C4-2B (cell line): Measurements from ENCODE around the gene SERPINB12.

Experiments used
- H3K27ac ChIP-seq: fragments of 450-650 bp; 2 replicates; pipeline ENCODE4 v1.5.1; 2017
- ZFX ChIP-seq: fragments of 450-650 bp; IDR thresholded peaks from 2 replicates; pipeline ENCODE4 v1.6.1; 2017
- TF ChIP-seq, protein P1 (sequence below): fragments of 450-650 bp; conservative IDR thresholded peaks from 2 replicates; pipeline ENCODE4 v1.5.1; 2017; ENCODE audit warnings: mild to moderate bottlenecking

Gene SERPINB12, protein sequence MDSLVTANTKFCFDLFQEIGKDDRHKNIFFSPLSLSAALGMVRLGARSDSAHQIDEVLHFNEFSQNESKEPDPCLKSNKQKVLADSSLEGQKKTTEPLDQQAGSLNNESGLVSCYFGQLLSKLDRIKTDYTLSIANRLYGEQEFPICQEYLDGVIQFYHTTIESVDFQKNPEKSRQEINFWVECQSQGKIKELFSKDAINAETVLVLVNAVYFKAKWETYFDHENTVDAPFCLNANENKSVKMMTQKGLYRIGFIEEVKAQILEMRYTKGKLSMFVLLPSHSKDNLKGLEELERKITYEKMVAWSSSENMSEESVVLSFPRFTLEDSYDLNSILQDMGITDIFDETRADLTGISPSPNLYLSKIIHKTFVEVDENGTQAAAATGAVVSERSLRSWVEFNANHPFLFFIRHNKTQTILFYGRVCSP

GRCh38 chr18:63542069-63542468 lies at the start of gene SERPINB12:
SERPINB12 (plus strand) TSS chr18:63542369; CDS start chr18:63556160, 13,791 bp downstream.
- TF ChIP-seq ZFX: no peak
- TF ChIP-seq, protein P1, sequence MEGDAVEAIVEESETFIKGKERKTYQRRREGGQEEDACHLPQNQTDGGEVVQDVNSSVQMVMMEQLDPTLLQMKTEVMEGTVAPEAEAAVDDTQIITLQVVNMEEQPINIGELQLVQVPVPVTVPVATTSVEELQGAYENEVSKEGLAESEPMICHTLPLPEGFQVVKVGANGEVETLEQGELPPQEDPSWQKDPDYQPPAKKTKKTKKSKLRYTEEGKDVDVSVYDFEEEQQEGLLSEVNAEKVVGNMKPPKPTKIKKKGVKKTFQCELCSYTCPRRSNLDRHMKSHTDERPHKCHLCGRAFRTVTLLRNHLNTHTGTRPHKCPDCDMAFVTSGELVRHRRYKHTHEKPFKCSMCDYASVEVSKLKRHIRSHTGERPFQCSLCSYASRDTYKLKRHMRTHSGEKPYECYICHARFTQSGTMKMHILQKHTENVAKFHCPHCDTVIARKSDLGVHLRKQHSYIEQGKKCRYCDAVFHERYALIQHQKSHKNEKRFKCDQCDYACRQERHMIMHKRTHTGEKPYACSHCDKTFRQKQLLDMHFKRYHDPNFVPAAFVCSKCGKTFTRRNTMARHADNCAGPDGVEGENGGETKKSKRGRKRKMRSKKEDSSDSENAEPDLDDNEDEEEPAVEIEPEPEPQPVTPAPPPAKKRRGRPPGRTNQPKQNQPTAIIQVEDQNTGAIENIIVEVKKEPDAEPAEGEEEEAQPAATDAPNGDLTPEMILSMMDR: no peak
- no peak within 1 kb of the TSS for H3K27ac ChIP-seq

- TF ChIP-seq ZFX: no peak
- TF ChIP-seq, protein P1: no peak
Measured at GRCh38 chr18:63492851-63493250, 49.3 kb upstream of the SERPINB12 start.

DNA sequence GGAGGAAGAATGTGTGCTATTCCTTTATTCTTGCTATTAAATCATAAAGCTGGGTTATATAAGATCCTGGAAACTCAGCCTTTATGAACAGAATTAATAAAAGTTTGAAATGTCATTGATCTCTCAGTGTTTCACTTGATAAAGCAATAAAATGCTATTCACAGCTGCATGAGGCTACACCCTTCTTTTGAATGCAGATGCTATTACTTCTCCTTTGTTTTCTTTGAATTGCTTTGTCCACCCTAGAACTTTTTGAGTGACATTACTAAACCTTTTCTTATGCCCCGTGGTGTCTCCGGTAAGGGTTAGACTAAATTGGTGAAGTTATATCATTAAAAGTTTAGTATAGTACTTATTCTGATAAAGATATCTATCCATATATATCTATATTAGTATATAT lies 46.5 kb upstream of the SERPINB12 start:
- H3K27ac ChIP-seq: no peak overlapping the region
- TF ChIP-seq ZFX: no peak
- TF ChIP-seq, protein P1: no peak

More at GRCh38 chr18:63492851-63493250, 49.3 kb upstream of the SERPINB12 start:
- no peak overlapping the region for H3K27ac ChIP-seq

- H3K27ac ChIP-seq: no peak overlapping the region
- TF ChIP-seq, protein P1: peak; percentile 68
- TF ChIP-seq ZFX: no peak
Measured at GRCh38 chr18:63505566-63506335, 36.4 kb upstream of the SERPINB12 start.

DNA sequence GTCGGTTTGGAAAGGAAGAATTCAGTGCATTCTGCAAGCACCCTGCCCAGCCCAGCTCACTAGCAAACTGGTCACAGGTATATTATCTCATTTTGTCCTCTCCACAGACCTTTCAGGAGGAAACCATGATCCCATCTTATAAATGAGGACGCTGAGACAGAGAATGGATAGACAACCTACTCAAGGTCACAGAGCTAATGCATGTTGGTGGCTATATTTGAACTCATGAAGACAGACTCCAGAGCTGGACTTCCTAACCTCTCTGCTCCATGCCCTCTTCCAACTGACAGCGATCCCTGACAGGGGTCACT lies 35.9 kb upstream of the SERPINB12 start:
- H3K27ac ChIP-seq: no peak overlapping the region
- TF ChIP-seq ZFX: no peak
- TF ChIP-seq, protein P1: peak; percentile 41

DNA sequence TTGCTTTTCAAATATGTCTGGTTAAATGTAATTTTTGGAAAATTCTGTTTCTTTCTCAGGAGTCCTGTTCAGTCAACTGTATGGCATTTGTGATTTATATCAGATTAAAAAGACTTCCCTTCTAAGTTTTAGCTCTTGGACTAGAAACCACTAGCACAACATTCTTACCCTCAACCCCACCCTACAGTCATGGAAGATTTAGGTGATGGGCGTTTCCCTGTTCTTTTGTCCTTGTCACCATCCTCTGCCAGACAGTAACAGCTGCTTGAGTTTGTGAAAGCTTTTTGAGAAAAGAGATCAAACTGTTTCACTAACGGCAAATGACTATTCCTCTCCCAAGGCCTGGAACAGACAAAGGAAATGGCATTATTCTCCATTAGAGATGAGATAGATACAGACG lies 33.6 kb upstream of the SERPINB12 start:
- H3K27ac ChIP-seq: no peak overlapping the region
- no peak for TF ChIP-seq ZFX
- TF ChIP-seq, protein P1: no peak

- H3K27ac ChIP-seq: no peak overlapping the region
- TF ChIP-seq ZFX: no peak
- TF ChIP-seq, protein P1: peak; percentile 74
Measured at GRCh38 chr18:63511285-63511684, 30.9 kb upstream of the SERPINB12 start.
